G401 (cell line): ENCODE measurements around the gene PRSS35. TPM values are rescaled to one million over a fixed set of nuclear protein-coding genes. Genes with fewer than 3 reads are reported as not detected.
"Not testable (repeated sequence)": the region's sequence is repeated elsewhere in the genome, so short reads cannot be mapped to it uniquely, and the experiment has no call there.

Experiments
- DNase-seq: peaks from one replicate; pipeline ENCODE4 v3.0.0-alpha.2; 2015; ENCODE audit warnings: low spot score
- in situ Hi-C: cut with HindIII; loops from 2 replicates; pipeline ENCODE4 v1.10.0; 2016; ENCODE audit warnings: low sequenced_read_pairs, mixed read lengths
- total RNA-seq: library from RNA; depleted of rRNA; stranded (reverse); fragments of >200 nt; shearing (Covaris generic); gene quantifications from 2 replicates; pipeline ENCODE4 v1.2.3, GENCODE V29; 2014

The PRSS35 gene
- total RNA-seq, 1 experiment from 2014 or later = 0.07 TPM

DNA sequence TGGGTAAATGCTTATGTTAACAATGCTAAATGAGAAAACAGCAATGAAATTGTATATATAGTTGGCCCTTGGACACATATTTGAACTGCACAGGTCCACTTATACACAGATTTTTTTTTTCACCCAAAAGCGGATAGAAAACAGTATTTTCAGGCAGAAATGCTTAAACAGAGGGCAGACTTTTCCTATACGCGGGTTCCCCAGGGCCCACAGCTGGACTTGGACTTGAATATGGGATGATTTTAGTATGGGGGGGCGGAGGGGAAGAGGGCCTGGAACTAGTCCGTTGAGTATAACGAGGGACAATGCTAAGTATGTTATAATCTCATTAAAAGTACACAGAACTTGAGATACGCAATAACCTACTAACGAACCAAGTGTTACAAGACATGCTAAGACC is 1.1 kb upstream of the PRSS35 start:
- no peak for DNase-seq
- in situ Hi-C loops = loop anchor here (25.0 kb wide), 2 partner anchors 299 to 449 kb away; partner anchors contain the start of genes DOP1A and UBE3D

GRCh38 chr6:83514466-83514865 is 2.1 kb downstream of the PRSS35 start:
- DNase-seq = no peak
- in situ Hi-C loops = loop anchor here (25.0 kb wide), 2 partner anchors 302 to 452 kb away; partner anchors contain the start of genes DOP1A and UBE3D

DNA sequence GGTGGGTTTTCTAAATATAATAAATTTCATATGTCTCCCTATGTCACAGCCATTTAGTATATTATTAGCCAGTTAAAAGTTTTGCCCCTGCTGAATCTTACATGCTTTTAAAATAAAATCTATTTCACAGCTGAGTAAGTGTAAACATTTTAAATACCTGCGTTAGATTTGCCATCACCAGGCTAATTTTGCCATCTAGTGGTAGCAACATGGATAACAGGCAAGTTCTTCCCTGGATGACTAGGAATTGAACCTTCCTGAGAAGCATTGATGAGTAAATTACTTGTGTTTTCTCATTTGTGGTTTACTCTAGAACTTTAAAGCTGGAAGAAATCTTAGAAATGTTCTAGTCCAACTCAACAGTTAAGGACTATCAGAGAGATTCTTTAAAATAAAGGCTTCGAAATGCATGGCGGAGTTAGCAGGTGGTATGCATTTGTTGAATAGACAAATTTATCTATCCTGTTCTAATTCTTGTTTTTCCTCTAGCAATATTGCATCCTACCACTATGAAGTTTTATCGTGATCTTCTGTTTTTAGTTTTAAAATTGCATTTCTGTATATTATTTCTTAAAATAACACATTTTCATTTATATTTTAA is 2.6 kb downstream of the PRSS35 start:
- peak; percentile 65 for DNase-seq
- in situ Hi-C loops = loop anchor here (25.0 kb wide), 2 partner anchors 303 to 453 kb away; partner anchors contain the start of genes DOP1A and UBE3D

GRCh38 chr6:83517500-83517899 is 5.2 kb downstream of the PRSS35 start:
- no peak for DNase-seq
- in situ Hi-C loops = loop anchor here (25.0 kb wide), 2 partner anchors 305 to 455 kb away; partner anchors contain the start of genes DOP1A and UBE3D

GRCh38 chr6:83518816-83519480 is 6.6 kb downstream of the PRSS35 start:
- in situ Hi-C loops = loop anchor here (25.0 kb wide), 2 partner anchors 307 to 457 kb away; partner anchors contain the start of genes DOP1A and UBE3D

GRCh38 chr6:83536034-83536646 is 23.8 kb downstream of the PRSS35 start:
- in situ Hi-C loops = no loop called here
- no peak for DNase-seq

More at GRCh38 chr6:83518816-83519480, 6.6 kb downstream of the PRSS35 start:
- no peak for DNase-seq

DNA sequence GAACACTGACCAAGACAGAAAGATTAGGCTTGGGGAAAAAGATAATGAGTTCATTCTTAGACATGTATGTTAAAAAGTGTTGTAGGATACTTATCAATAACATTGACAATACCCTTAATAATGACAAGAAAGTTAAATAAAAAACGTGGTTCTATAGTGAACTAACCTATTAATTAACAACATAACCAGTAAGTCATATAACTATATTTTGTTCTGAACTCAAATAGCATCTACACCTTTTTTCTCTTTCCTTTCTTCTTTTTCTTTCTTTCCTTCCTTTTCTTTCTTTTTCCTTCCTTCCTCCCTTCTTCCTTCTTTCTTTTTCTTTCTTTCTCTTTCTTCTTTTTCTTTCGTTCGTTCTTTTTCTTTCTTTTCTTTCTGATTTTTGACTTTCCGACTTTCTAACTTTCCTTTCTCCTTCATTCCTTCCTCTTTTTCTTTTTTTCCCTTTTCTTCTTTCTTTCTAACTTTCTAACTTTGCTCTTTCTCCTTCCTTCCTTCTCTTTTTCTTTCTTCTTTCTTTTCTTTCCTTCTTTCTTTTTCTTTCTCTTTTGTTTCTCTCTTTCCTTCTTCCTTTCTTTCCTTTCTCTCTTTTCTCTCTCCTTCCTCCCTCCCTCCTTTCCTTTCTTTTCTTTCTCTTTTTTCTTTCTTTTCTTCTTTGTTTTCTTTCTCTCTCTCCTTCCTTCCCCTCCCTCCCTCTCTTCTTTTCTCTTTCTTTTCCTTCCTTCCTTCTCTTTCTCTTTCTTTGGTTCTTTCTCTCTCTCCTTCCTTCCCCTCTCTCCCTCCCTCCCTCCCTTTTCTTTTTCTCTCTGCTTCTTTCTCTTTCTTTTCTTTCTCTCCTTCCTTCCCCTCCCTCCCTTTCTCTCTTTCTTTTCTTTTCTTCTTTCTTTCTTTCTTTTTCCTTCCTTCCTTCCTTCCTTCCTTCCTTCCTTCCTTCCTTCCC is 24.6 kb downstream of the PRSS35 start:
- in situ Hi-C loops = no loop called here
- no peak for DNase-seq

- in situ Hi-C loops = no loop called here
- no peak for DNase-seq
Observed at GRCh38 chr6:83539678-83540077, 27.3 kb downstream of the PRSS35 start.

GRCh38 chr6:83546636-83547035 is 34.3 kb downstream of the PRSS35 start:
- DNase-seq = no peak
- in situ Hi-C loops = no loop called here

- DNase-seq, in situ Hi-C loops: not testable (repeated sequence)
Observed at GRCh38 chr6:83550482-83550881, 38.1 kb downstream of the PRSS35 start.

GRCh38 chr6:83551748-83552147 is 39.4 kb downstream of the PRSS35 start:
- in situ Hi-C loops, DNase-seq: not testable (repeated sequence)

DNA sequence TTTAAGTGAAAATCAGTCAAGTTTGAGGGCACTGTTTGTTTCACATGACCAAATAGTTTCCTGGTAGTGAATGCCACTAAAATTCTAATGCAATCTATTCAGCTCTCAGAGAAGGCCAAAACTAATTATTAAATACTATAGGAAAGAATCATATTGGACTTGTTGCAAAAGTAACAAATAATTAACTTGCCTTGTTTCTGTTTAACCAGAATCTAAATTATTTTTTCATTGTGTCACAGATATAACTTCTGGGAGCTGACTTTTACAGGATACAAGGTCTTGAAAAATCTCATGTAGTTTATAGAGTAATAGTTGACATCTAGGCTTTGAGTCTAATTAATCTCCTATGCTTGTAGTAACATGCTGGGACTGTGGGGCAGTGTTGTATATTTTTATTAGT is 44.5 kb downstream of the PRSS35 start:
- no peak for DNase-seq
- in situ Hi-C loops = no loop called here

- in situ Hi-C loops = no loop called here
- no peak for DNase-seq
Observed at GRCh38 chr6:83558975-83559374, 46.6 kb downstream of the PRSS35 start.

- DNase-seq, in situ Hi-C loops: not testable (repeated sequence)
Observed at GRCh38 chr6:83571663-83572185, 59.4 kb downstream of the PRSS35 start.

- in situ Hi-C loops = no loop called here
Observed at GRCh38 chr6:83574783-83575182, 62.4 kb downstream of the PRSS35 start.

More at GRCh38 chr6:83574783-83575182, 62.4 kb downstream of the PRSS35 start:
- peak; percentile 17 for DNase-seq
